Right renal pelvis (tissue), 4 donors: ENCODE measurements around the gene AIF1L. TPM values are rescaled to one million over a fixed set of nuclear protein-coding genes. Genes with fewer than 3 reads are reported as not detected.
A peak's percentile ranks its signal among the peaks of the same experiment; 100 is the strongest.
"Not testable (repeated sequence)": the region's sequence is repeated elsewhere in the genome, so short reads cannot be mapped to it uniquely, and the experiment has no call there.

ENCODE experiments used
- DNase-seq, 4 donors: peaks; one replicate each; pipeline ENCODE4 v3.0.0-alpha.2; 2013; ENCODE audit warnings: low read depth in 4 of 4, low spot score in 3 of 4, missing footprints in 1 of 4
- polyA plus RNA-seq, 4 donors: library from polyadenylated mRNA; unstranded; fragments of 120-200 nt; gene quantifications; one replicate each; pipeline ENCODE4 v1.2.1, GENCODE V29; 2013; ENCODE audit not compliant: insufficient read length in 4 of 4

The AIF1L gene
- polyA plus RNA-seq, 4 donors, result 374 to 426 (median 388) TPM

GRCh38 chr9:131117762-131118145 is 21.4 kb downstream of the AIF1L start:
- DNase-seq, result no peak

GRCh38 chr9:131119600-131119999 is 23.3 kb downstream of the AIF1L start:
- no peak for DNase-seq

GRCh38 chr9:131120620-131121228 is 24.4 kb downstream of the AIF1L start:
- no peak for DNase-seq

- DNase-seq, result no peak
These were observed 25.0 kb downstream of the AIF1L start for GRCh38 chr9:131121346-131121745.

GRCh38 chr9:131122158-131122557 is 25.8 kb downstream of the AIF1L start:
- DNase-seq, result no peak

GRCh38 chr9:131125038-131125287 is 28.6 kb downstream of the AIF1L start:
- DNase-seq, result no peak

- peak; percentile 97 to 100 (median 98) for DNase-seq
These were observed 29.1 kb downstream of the AIF1L start, which contains the start of gene NUP214 for GRCh38 chr9:131125288-131126058. Gene NUP214 (plus strand): TSS chr9:131125586. CDS start chr9:131125705, 119 bp downstream.

GRCh38 chr9:131126059-131126426 is 29.7 kb downstream of the AIF1L start:
- no peak for DNase-seq

GRCh38 chr9:131129183-131129582 is 32.9 kb downstream of the AIF1L start:
- no peak for DNase-seq

GRCh38 chr9:131138676-131139075 is 42.3 kb downstream of the AIF1L start:
- DNase-seq, result no peak

- DNase-seq, result no peak
These were observed 43.8 kb downstream of the AIF1L start for GRCh38 chr9:131140112-131140511.

GRCh38 chr9:131140550-131140949 is 44.2 kb downstream of the AIF1L start:
- no peak for DNase-seq

GRCh38 chr9:131142160-131142559 is 45.8 kb downstream of the AIF1L start:
- DNase-seq, result no peak

- no peak for DNase-seq
These were observed 47.9 kb downstream of the AIF1L start for GRCh38 chr9:131144201-131144600.

- DNase-seq, result no peak
These were observed 48.9 kb downstream of the AIF1L start for GRCh38 chr9:131145245-131145644.

- no peak for DNase-seq
These were observed 49.9 kb downstream of the AIF1L start for GRCh38 chr9:131146186-131146585.

GRCh38 chr9:131148276-131148675 is 51.9 kb downstream of the AIF1L start:
- DNase-seq, result no peak

GRCh38 chr9:131148966-131149687 is 52.8 kb downstream of the AIF1L start:
- DNase-seq, result no peak

GRCh38 chr9:131149688-131150053 is 53.3 kb downstream of the AIF1L start:
- no peak for DNase-seq

- DNase-seq, result no peak
These were observed 57.3 kb downstream of the AIF1L start for GRCh38 chr9:131153595-131153994.

GRCh38 chr9:131158673-131159072 is 62.3 kb downstream of the AIF1L start:
- DNase-seq, result not testable (repeated sequence)
